ENCODE results near the gene ARL3. TPM values are rescaled to one million over a fixed set of nuclear protein-coding genes. Genes with fewer than 3 reads are reported as not detected.

ARL3 gene
- total RNA-seq, 4 donors from 2014 or later = 1.4 to 9.1 (median 2.4) TPM

DNA sequence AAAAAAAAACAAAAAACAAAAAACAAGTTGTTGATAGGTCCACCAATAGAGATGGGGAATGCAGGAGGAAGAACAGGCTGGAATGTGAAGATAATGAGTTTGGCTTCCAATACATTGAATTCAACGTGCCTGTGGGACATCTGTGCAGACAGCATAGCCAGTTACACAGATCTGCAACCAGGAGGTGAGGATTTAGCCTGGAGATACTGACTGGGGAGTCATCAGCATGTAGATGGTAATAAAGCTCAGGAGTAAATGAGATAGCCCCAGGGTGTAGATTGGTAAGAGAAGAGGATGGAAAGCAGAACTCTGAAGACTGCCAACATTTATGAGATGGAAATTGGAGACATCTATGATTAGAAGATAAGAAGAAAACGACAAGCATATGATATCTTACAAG is 74.7 kb downstream of the ARL3 start:
- TF ChIP-seq POLR2A (IDR thresholded peaks at IDR 0.05) = no peak
- TF ChIP-seq, protein P1, sequence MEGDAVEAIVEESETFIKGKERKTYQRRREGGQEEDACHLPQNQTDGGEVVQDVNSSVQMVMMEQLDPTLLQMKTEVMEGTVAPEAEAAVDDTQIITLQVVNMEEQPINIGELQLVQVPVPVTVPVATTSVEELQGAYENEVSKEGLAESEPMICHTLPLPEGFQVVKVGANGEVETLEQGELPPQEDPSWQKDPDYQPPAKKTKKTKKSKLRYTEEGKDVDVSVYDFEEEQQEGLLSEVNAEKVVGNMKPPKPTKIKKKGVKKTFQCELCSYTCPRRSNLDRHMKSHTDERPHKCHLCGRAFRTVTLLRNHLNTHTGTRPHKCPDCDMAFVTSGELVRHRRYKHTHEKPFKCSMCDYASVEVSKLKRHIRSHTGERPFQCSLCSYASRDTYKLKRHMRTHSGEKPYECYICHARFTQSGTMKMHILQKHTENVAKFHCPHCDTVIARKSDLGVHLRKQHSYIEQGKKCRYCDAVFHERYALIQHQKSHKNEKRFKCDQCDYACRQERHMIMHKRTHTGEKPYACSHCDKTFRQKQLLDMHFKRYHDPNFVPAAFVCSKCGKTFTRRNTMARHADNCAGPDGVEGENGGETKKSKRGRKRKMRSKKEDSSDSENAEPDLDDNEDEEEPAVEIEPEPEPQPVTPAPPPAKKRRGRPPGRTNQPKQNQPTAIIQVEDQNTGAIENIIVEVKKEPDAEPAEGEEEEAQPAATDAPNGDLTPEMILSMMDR (IDR thresholded peaks at IDR 0.05) = no peak
- Histone ChIP-seq H3K27ac (no peak overlapping the region), H3K9me3 (no peaks in the 10 kb centered on the region), H3K36me3 (no peaks in the 10 kb centered on the region), H3K4me1 (peaks cover 0 to 7% (median 0%) of the 10 kb centered on the region in 4 donors), H3K4me3 (no peak overlapping the region), H3K27me3 (no peaks in the 10 kb centered on the region)
- no peak for DNase-seq

DNA sequence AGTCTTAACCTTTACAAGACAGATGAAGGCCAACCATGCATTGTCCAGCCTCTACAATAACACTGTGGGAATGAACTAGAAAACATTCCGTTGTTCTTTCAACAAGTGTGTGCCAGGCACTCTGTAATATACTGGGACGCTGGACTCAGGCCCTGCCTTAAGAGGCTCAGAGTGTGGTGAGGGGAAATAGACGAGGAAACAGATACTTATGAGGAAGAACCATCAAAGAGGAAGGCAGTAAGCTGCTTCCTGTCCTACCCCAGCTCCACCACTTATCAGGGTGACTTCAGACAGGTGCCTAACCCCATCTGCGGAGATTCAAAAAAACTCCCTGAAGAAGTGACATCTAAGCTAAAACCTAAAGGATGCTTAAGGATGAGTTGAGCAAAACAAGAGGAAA is 78.8 kb downstream of the ARL3 start:
- H3K27ac ChIP-seq = no peak overlapping the region
- H3K4me1 ChIP-seq = peaks cover 0 to 26% (median 4%) of the 10 kb centered on the region in 4 donors
- no peak for TF ChIP-seq POLR2A (IDR thresholded peaks at IDR 0.05)
- TF ChIP-seq, protein P1 (IDR thresholded peaks at IDR 0.05) = no peak
- H3K4me3 ChIP-seq = no peak overlapping the region
- no peaks in the 10 kb centered on the region for H3K9me3 ChIP-seq
- no peak for DNase-seq
- no peaks in the 10 kb centered on the region for H3K27me3 ChIP-seq
- H3K36me3 ChIP-seq = no peaks in the 10 kb centered on the region

DNA sequence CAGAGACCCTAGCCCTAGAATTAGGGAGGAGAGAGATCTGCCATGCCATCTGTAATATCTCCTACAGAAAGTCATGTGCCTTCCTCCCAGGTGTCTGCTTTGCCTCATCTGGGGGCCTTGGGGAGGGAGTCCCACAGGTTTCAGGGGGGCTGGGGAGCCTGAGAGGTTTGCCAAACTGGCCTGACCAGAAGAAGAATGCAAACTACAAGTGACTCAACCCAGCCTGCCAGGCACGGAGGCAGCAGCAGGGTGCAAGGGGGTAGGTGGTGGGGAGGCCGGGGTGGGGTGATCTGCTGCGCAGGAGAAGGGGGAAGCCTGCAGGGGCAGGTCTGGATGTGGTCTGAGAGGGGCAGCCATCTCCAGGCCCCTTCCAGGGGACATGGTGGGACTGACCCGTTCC is 79.5 kb downstream of the ARL3 start:
- TF ChIP-seq, protein P1 (IDR thresholded peaks at IDR 0.05) = no peak
- TF ChIP-seq POLR2A (IDR thresholded peaks at IDR 0.05) = no peak

DNA sequence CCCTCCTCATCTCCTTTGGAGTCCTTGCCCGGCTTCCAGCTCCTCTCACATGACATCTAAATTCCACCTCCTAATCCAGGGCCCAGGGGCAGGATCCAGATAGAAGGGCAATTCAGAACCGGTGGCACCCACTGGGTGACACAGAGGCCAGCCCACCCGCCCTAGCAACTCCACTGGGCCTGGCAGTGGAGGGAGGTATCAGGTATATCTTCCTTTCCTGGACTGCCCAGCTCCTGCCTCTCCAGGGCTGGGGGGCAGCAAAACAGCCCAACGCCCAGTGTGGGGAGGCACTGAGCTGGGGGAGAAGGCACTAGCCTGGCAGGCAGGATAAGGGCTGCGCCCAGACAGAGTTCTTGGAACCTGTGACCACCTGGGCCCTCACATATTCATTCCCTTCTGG is 80.3 kb downstream of the ARL3 start:
- TF ChIP-seq, protein P1 (IDR thresholded peaks at IDR 0.05) = no peak
- TF ChIP-seq POLR2A (IDR thresholded peaks at IDR 0.05) = no peak
- peaks cover 0 to 26% (median 4%) of the 10 kb centered on the region in 4 donors for H3K4me1 ChIP-seq

More for the DNA sequence above, 79.5 kb downstream of the ARL3 start:
- H3K27me3 ChIP-seq = no peaks in the 10 kb centered on the region
- H3K4me1 ChIP-seq = peaks cover 0 to 26% (median 4%) of the 10 kb centered on the region in 4 donors
- DNase-seq = no peak
- H3K4me3 ChIP-seq = no peak overlapping the region
- peak overlapping the region in 1 of 4 donors; percentile 49 for H3K27ac ChIP-seq
- H3K9me3 ChIP-seq = no peaks in the 10 kb centered on the region
- peaks cover 0 to 6% (median 0%) of the 10 kb centered on the region in 3 donors for H3K36me3 ChIP-seq

DNA sequence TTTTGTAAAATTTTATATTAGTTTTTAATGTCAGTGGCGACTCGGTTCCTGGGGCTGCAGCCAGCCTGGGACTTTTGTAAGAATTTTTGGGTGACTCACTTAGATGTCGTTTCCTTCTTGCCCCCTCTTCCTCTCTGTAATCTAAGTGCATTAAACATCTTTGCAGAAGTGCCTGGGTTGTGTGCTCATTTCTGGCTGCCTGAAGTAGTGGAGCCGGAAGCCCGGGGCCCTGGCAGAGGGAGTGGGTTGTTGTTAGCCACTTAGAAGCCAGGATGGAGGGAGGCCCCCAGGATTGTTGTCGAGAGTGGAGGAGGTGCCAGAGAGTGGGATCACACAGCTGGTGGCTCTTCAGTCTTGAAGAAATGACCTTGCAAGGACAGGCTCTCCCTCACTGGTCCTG is 80.9 kb downstream of the ARL3 start:
- Histone ChIP-seq H3K27me3 (no peaks in the 10 kb centered on the region), H3K9me3 (no peaks in the 10 kb centered on the region), H3K4me3 (no peak overlapping the region), H3K4me1 (peaks cover 0 to 26% (median 4%) of the 10 kb centered on the region in 4 donors), H3K36me3 (peaks cover 0 to 6% (median 0%) of the 10 kb centered on the region in 3 donors), H3K27ac (peak overlapping the region; percentile 6 to 62 (median 54))
- DNase-seq = no peak
- TF ChIP-seq, protein P1 (IDR thresholded peaks at IDR 0.05) = no peak
- TF ChIP-seq POLR2A (IDR thresholded peaks at IDR 0.05) = no peak

More for the DNA sequence above, 80.3 kb downstream of the ARL3 start:
- Histone ChIP-seq H3K27ac (peak overlapping the region; percentile 6 to 62 (median 54)), H3K36me3 (peaks cover 0 to 6% (median 0%) of the 10 kb centered on the region in 3 donors), H3K27me3 (no peaks in the 10 kb centered on the region), H3K4me3 (no peak overlapping the region), H3K9me3 (no peaks in the 10 kb centered on the region)
- no peak for DNase-seq

Data from Peyer's patch (tissue), 4 donors.